Iris pigment epithelial cell (primary cell): ENCODE data around the gene IFNA13.
A peak's percentile ranks its signal among the peaks of the same experiment; 100 is the strongest.

Source experiments
- DNase-seq: peaks from one replicate; pipeline ENCODE4 v3.0.0-alpha.2; 2011; ENCODE audit warnings: low read depth

Gene IFNA13

GRCh38 chr9:21357479-21358460 is 10.1 kb downstream of the IFNA13 start:
- DNase-seq: no peak

DNA sequence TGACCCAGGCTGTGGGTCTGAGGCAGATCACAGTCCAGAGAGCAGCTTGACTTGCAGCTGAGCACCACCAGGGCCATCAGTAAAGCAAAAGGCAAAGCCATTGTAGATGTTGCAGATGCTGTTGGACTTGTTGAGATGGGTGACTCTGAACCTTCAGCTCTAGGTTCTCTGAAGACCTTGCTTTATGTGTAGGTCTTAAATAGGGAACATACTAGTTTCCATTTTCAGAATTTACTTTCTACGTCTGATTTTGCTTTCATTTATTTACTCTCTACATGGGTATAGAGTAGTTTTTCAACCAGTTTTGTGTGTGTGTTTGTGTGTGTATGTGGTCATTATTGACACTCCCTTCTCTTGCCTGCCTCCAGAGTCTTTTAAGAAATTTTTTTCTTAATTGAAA is 17.1 kb downstream of the IFNA13 start, which contains the start of gene IFNA6:
Gene IFNA6, minus strand, starts transcription at position 101 of the 400 bp plus-strand sequence. Its CDS starts 0 bp downstream, at position 101.
- DNase-seq: no peak

- no peak for DNase-seq
These were observed 19.4 kb downstream of the IFNA13 start for GRCh38 chr9:21348430-21348970.

- no peak for DNase-seq
These were observed 27.1 kb downstream of the IFNA13 start for GRCh38 chr9:21340735-21341134.

DNA sequence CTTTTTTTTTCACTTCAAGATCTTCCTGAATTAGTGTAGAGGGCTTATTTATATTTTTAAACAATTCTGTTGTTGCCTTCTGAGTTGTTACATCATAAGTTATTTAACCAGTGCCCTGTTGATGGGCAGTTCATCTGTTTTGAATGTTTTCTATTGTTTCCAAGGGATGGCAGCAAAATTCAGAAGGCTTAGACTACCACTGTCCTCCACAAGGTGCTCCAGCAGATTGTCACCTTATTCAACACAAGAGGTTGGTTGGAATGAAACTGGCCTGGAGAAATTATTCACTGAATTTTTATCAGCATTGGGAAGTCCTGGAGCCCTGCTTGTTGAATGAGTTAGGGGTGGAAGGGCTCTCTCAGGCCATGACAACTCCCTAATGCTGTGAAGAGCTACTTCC is 31.4 kb downstream of the IFNA13 start:
- no peak for DNase-seq

- peak; percentile 86 for DNase-seq
These were observed 32.9 kb downstream of the IFNA13 start, which contains the start of gene KLHL9 for GRCh38 chr9:21334701-21335632. Gene KLHL9, minus strand, starts transcription at chr9:21335404. Its CDS starts 545 bp downstream, at chr9:21334859.

DNA sequence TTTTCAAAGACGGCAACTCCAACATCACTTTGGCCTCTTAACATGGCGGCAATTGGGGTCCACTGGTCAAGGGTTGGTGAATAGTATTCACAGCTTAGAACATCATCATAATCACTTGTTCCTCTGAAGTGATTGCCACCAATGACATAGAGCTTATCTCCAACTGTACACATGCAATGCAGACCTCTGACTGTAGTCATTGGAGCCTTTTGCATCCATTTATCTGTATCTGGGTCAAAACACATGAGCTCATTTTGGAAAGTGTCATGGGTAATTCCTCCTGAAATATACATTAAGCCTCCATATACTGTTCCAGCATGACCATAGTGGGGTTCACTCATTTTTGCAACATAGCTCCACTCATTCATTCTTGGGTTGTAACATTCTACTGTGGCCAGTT is 34.6 kb downstream of the IFNA13 start:
- no peak for DNase-seq

DNA sequence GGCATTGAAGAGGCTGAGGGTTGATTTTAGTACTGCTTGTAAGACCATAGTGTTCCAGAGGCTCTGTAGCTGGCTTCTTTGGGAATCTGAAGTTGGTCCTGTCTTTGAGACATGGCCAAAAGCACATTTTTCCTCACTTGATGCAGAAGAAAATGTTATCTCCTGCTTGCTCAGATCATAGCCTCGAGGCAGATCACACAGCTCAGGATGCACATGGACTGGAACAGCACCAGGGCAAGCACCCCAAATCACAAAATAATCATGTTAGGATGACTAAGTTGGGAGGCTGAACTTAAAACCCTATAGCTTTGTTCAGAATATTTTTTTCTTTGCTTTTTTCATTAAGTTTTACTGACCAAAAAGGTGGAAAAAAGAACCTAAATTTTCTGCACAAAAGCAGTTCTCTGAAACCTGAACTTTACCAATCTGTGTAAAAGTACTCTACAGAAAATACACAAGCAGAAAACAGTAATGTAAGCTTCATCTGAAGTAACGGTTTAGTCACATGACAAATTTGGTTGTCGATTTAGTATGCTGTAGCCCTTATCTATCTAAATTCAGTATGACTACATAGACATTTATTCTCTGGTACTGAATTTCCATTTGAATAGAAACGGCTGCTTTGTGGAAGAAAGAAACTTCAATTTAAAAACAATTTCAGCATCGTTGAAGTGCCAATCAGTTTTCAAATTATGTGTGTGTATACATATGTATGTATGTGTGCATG is 36.0 kb downstream of the IFNA13 start:
- DNase-seq: peak; percentile 11

GRCh38 chr9:21326526-21327139 is 41.2 kb downstream of the IFNA13 start:
- peak; percentile 42 for DNase-seq

DNA sequence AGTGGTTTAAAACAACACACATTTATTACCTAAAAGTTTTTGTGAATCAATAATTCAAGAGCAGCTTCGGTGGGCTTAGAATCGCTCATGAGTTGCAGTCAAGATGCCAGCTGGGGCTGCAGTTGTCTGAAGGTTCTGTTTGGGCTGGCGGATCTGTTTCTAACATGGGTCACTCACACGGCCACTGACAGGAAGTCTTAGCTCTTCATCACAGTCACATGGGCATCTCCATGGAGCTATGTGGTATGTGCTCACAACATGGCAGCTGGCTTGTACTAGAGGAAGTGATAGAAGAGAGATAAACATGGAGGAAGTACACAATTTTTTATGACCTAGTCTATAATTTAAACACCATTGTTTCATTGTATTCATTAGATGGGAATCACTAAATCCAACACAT is 43.8 kb downstream of the IFNA13 start:
- DNase-seq: no peak

DNA sequence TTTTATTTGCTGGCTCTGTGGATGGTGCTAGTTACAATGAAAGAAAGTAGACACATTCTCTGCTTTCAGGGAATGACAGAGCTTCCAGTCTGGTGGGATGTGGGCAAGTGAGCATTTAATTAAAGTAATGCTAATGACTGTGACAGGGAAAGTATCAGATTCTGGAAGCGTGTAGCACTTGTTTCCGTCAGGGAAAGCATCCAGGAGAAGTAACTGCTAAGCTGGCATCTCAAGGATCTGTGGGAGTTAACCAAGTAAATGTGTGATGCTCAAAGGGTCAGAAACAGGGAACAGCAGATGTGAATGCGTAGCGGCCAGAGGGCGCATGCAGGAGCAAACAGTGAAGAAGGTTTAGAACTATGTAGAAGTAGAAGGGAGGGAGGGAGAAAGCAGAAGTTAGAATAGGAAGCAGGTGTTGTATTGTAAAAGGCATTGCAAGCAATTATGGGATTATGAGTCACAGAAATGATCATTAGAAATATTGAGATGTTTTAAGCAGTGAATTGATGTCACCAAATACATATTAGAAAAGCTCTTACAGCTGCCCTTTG is 44.9 kb downstream of the IFNA13 start:
- DNase-seq: no peak

DNA sequence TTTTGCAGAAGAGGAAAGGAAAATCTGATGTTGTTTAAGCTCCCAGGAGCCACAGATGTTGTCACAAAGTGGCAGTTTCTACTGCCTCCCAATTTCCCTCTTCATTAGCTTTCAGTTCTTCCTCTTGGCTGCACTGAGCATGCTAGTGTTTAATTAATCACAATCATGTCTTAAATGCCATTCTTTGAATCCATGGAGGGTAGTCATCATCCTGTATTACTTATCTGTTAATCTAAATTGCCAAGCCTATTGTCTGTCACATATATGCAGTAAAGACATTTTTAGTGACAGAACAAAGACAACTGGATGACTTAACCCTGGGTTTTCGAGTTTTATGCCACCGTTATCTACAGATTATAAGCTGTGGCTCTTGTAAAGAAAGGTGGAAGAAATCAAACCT is 47.4 kb downstream of the IFNA13 start:
- no peak for DNase-seq

- DNase-seq: peak; percentile 53
These were observed 49.6 kb downstream of the IFNA13 start for GRCh38 chr9:21317956-21318923.
